Large intestine (tissue), 3 donors: ENCODE results near the gene TBC1D1. TPM values are rescaled to one million over a fixed set of nuclear protein-coding genes. Genes with fewer than 3 reads are reported as not detected.

Experiments used
- DNase-seq, 2 donors: peaks; one replicate each; pipeline versions ENCODE4 v3.0.0 to v3.0.0-alpha.2; 2013
- H3K27ac ChIP-seq: one replicate; pipeline ENCODE4 v1.5.1; 2013; ENCODE audit warnings: low read length
- H3K27me3 ChIP-seq: 2 replicates; pipeline ENCODE4 v1.6.1; 2013; ENCODE audit warnings: low read length; ENCODE audit not compliant: control insufficient read depth, insufficient read depth
- H3K36me3 ChIP-seq: 2 replicates; pipeline ENCODE4 v1.6.1; 2013; ENCODE audit warnings: low read length; ENCODE audit not compliant: control insufficient read depth, insufficient read depth
- H3K4me1 ChIP-seq: one replicate; pipeline ENCODE4 v1.6.1; 2013; ENCODE audit warnings: low read length; ENCODE audit not compliant: control insufficient read depth, insufficient read depth
- H3K4me3 ChIP-seq: one replicate; pipeline ENCODE4 v1.5.1; 2013; ENCODE audit warnings: low read length
- H3K9me3 ChIP-seq: one replicate; pipeline ENCODE4 v1.6.1; 2013; ENCODE audit warnings: mild to moderate bottlenecking, low read depth, low read length, moderate library complexity; ENCODE audit not compliant: control insufficient read depth
- WGBS: methylation state at CpG from one replicate; pipeline ENCODE4 v1.1.5; 2013; ENCODE audit warnings: low lambda C conversion rate; ENCODE audit not compliant: insufficient coverage; 5-methylcytosine and 5-hydroxymethylcytosine counted together
- polyA plus RNA-seq: library from polyadenylated mRNA; unstranded; fragments of 120-200 nt; gene quantifications from one replicate; pipeline ENCODE4 v1.2.1, GENCODE V29; 2013

TBC1D1 gene
- polyA plus RNA-seq, 1 donor = 116 TPM

- peak overlapping the region; percentile 97 for H3K27ac ChIP-seq
- no peaks in the 10 kb centered on the region for H3K36me3 ChIP-seq
- H3K27me3 ChIP-seq = no peaks in the 10 kb centered on the region
- WGBS = no CpG with 5 or more reads among the region's 50 CpGs
- H3K4me1 ChIP-seq = peaks cover 21% of the 10 kb centered on the region
- H3K4me3 ChIP-seq = peak overlapping the region; percentile 64
- H3K9me3 ChIP-seq = no peaks in the 10 kb centered on the region
- DNase-seq = peak; percentile 72 to 85
These were observed 86.1 kb downstream of the TBC1D1 start for GRCh38 chr4:37976991-37977470.

- Histone ChIP-seq H3K36me3 (no peaks in the 10 kb centered on the region), H3K9me3 (no peaks in the 10 kb centered on the region), H3K4me3 (peak overlapping the region; percentile 64), H3K27ac (peak overlapping the region; percentile 91), H3K27me3 (no peaks in the 10 kb centered on the region), H3K4me1 (peaks cover 21% of the 10 kb centered on the region)
- WGBS = no CpG with 5 or more reads among the region's 74 CpGs
- peak; percentile 72 to 83 for DNase-seq
These were observed 86.8 kb downstream of the TBC1D1 start for GRCh38 chr4:37977471-37978247.

- no peak for DNase-seq
- Histone ChIP-seq H3K9me3 (no peaks in the 10 kb centered on the region), H3K36me3 (no peaks in the 10 kb centered on the region), H3K4me3 (peak overlapping the region; percentile 64), H3K27ac (peak overlapping the region; percentile 91), H3K4me1 (peaks cover 21% of the 10 kb centered on the region), H3K27me3 (no peaks in the 10 kb centered on the region)
- 92% methylated on average over 3 of the region's 11 CpGs for WGBS
These were observed 87.5 kb downstream of the TBC1D1 start for GRCh38 chr4:37978248-37978924.

- no peak for DNase-seq
- no peaks in the 10 kb centered on the region for H3K36me3 ChIP-seq
- H3K4me3 ChIP-seq = no peak overlapping the region
- no peak overlapping the region for H3K27ac ChIP-seq
- WGBS = no CpG with 5 or more reads among the region's 1 CpG
- peaks cover 21% of the 10 kb centered on the region for H3K4me1 ChIP-seq
- no peaks in the 10 kb centered on the region for H3K27me3 ChIP-seq
- H3K9me3 ChIP-seq = no peaks in the 10 kb centered on the region
These were observed 89.4 kb downstream of the TBC1D1 start for GRCh38 chr4:37980246-37980645.

GRCh38 chr4:37981425-37981824 is 90.5 kb downstream of the TBC1D1 start:
- 58% methylated on average over 2 of the region's 4 CpGs for WGBS

GRCh38 chr4:37981844-37982720 is 91.2 kb downstream of the TBC1D1 start:
- Histone ChIP-seq H3K4me1 (peaks cover 9% of the 10 kb centered on the region), H3K27me3 (no peaks in the 10 kb centered on the region), H3K4me3 (no peak overlapping the region), H3K36me3 (no peaks in the 10 kb centered on the region), H3K27ac (no peak overlapping the region), H3K9me3 (no peaks in the 10 kb centered on the region)
- DNase-seq = no peak
- WGBS = no CpG with 5 or more reads among the region's 7 CpGs

More at GRCh38 chr4:37981425-37981824, 90.5 kb downstream of the TBC1D1 start:
- Histone ChIP-seq H3K4me3 (no peak overlapping the region), H3K9me3 (no peaks in the 10 kb centered on the region), H3K27ac (no peak overlapping the region), H3K27me3 (no peaks in the 10 kb centered on the region), H3K4me1 (peaks cover 14% of the 10 kb centered on the region), H3K36me3 (no peaks in the 10 kb centered on the region)
- DNase-seq = no peak

GRCh38 chr4:37982736-37983135 is 91.9 kb downstream of the TBC1D1 start:
- no CpG with 5 or more reads among the region's 5 CpGs for WGBS
- Histone ChIP-seq H3K27ac (no peak overlapping the region), H3K9me3 (no peaks in the 10 kb centered on the region), H3K4me1 (peaks cover 9% of the 10 kb centered on the region), H3K27me3 (no peaks in the 10 kb centered on the region), H3K36me3 (no peaks in the 10 kb centered on the region), H3K4me3 (no peak overlapping the region)
- no peak for DNase-seq

- WGBS = 100% methylated on average over 1 of the region's 1 CpG
- Histone ChIP-seq H3K9me3 (no peaks in the 10 kb centered on the region), H3K4me3 (no peak overlapping the region), H3K27ac (no peak overlapping the region), H3K4me1 (peaks cover 7% of the 10 kb centered on the region), H3K36me3 (no peaks in the 10 kb centered on the region), H3K27me3 (no peaks in the 10 kb centered on the region)
- DNase-seq = no peak
These were observed 93.1 kb downstream of the TBC1D1 start for GRCh38 chr4:37983951-37984350.

GRCh38 chr4:37985730-37986275 is 94.9 kb downstream of the TBC1D1 start:
- Histone ChIP-seq H3K4me1 (no peaks in the 10 kb centered on the region), H3K36me3 (no peaks in the 10 kb centered on the region), H3K4me3 (no peak overlapping the region), H3K27me3 (no peaks in the 10 kb centered on the region), H3K9me3 (no peaks in the 10 kb centered on the region), H3K27ac (no peak overlapping the region)
- DNase-seq = no peak
- 100% methylated on average over 1 of the region's 3 CpGs for WGBS

- no peak overlapping the region for H3K27ac ChIP-seq
- H3K36me3 ChIP-seq = no peaks in the 10 kb centered on the region
- DNase-seq = no peak
These were observed 97.8 kb downstream of the TBC1D1 start for GRCh38 chr4:37988670-37989069.

More at GRCh38 chr4:37988670-37989069, 97.8 kb downstream of the TBC1D1 start:
- no peaks in the 10 kb centered on the region for H3K4me1 ChIP-seq
- H3K27me3 ChIP-seq = no peaks in the 10 kb centered on the region
- no CpG with 5 or more reads among the region's 5 CpGs for WGBS
- no peaks in the 10 kb centered on the region for H3K9me3 ChIP-seq
- H3K4me3 ChIP-seq = no peak overlapping the region
